HEK293T (cell line): ENCODE results near the gene PNPO.
"Not testable (repeated sequence)": the region's sequence is repeated elsewhere in the genome, so short reads cannot be mapped to it uniquely, and the experiment has no call there.

Experiments used
- CTCF ChIA-PET: fragments of 350-600 bp; formaldehyde crosslinking; extraction: SDS; loops from one replicate; lab custom pipeline; 2021; ENCODE audit warnings: antibody characterized with exemption, inconsistent platforms; lab: Yijun Ruan, JAX
- POLR2A ChIA-PET: fragments of 350-600 bp; formaldehyde crosslinking; extraction: SDS; loops from one replicate; lab custom pipeline; 2020; ENCODE audit warnings: antibody characterized with exemption, inconsistent platforms; lab: Yijun Ruan, JAX
- DNase-seq: peaks from one replicate; pipeline ENCODE4 v3.0.0; 2012; ENCODE audit warnings: mixed read lengths; ENCODE audit errors: extremely low spot score
- ARNT ChIP-seq: fragments of 450-650 bp; IDR thresholded peaks from 2 replicates; pipeline ENCODE4 v1.6.1; 2017; ENCODE audit warnings: mild to moderate bottlenecking
- BHLHE40 ChIP-seq: fragments of 450-650 bp; IDR thresholded peaks from 2 replicates; pipeline ENCODE4 v1.6.1; 2016; ENCODE audit warnings: mild to moderate bottlenecking, moderate library complexity, borderline replicate concordance
- CTBP1 ChIP-seq: fragments of 450-650 bp; IDR thresholded peaks from 2 replicates; pipeline ENCODE4 v1.6.1; 2016; ENCODE audit warnings: borderline replicate concordance
- ELF4 ChIP-seq: fragments of 450-650 bp; IDR thresholded peaks from 2 replicates; pipeline ENCODE4 v1.6.1; 2017; ENCODE audit warnings: antibody characterized with exemption
- FOXA1 ChIP-seq: fragments of 450-650 bp; IDR thresholded peaks from 2 replicates; pipeline ENCODE4 v1.6.1; 2016; ENCODE audit warnings: mild to moderate bottlenecking
- FOXK2 ChIP-seq: fragments of 450-650 bp; IDR thresholded peaks from 2 replicates; pipeline ENCODE4 v1.6.1; 2016; ENCODE audit warnings: mild to moderate bottlenecking
- FOXM1 ChIP-seq: fragments of 450-650 bp; IDR thresholded peaks from 2 replicates; pipeline ENCODE4 v1.6.1; 2017; ENCODE audit warnings: mild to moderate bottlenecking, borderline replicate concordance
- HDGF ChIP-seq: fragments of 450-650 bp; IDR thresholded peaks from 2 replicates; pipeline ENCODE4 v1.6.1; 2017; ENCODE audit warnings: antibody characterized with exemption, borderline replicate concordance
- L3MBTL2 ChIP-seq: fragments of 450-650 bp; conservative IDR thresholded peaks from 2 replicates; pipeline ENCODE4 v1.6.1; 2016; ENCODE audit warnings: mild to moderate bottlenecking
- LEF1 ChIP-seq: fragments of 450-650 bp; IDR thresholded peaks from 2 replicates; pipeline ENCODE4 v1.6.1; 2017; ENCODE audit warnings: mild to moderate bottlenecking, borderline replicate concordance
- NFRKB ChIP-seq: fragments of 450-650 bp; IDR thresholded peaks from 2 replicates; pipeline ENCODE4 v1.6.1; 2016; ENCODE audit warnings: mild to moderate bottlenecking, moderate library complexity
- PKNOX1 ChIP-seq: fragments of 450-650 bp; IDR thresholded peaks from 2 replicates; pipeline ENCODE4 v1.6.1; 2016
- SP1 ChIP-seq: fragments of 450-650 bp; IDR thresholded peaks from 2 replicates; pipeline ENCODE4 v1.6.1; 2017
- SUZ12 ChIP-seq: fragments of 450-650 bp; IDR thresholded peaks from 2 replicates; pipeline ENCODE4 v1.6.1; 2016; ENCODE audit warnings: mild to moderate bottlenecking
- TARDBP ChIP-seq: fragments of 450-650 bp; IDR thresholded peaks from 2 replicates; pipeline ENCODE4 v1.6.1; 2016
- ZNF384 ChIP-seq: fragments of 450-650 bp; IDR thresholded peaks from 2 replicates; pipeline ENCODE4 v1.6.1; 2016

PNPO gene

GRCh38 chr17:47915776-47916398 lies 25.5 kb upstream of the PNPO start:
- TF ChIP-seq ARNT (no peak), TARDBP (no peak), FOXM1 (no peak), CTBP1 (no peak), PKNOX1 (no peak), ZNF384 (no peak), HDGF (no peak), SUZ12 (no peak), LEF1 (no peak), BHLHE40 (no peak)
- CTCF ChIA-PET = no interaction called here
- no peak for DNase-seq
- POLR2A ChIA-PET = interaction anchor here (0.6 kb wide), 1 partner anchor 20 kb away, joined by 3 read pairs; the partner anchor contains the start of gene SP2

GRCh38 chr17:47916489-47917208 lies 24.7 kb upstream of the PNPO start:
- TF ChIP-seq ARNT = no peak
- TF ChIP-seq FOXM1 = no peak
- TF ChIP-seq CTBP1 = no peak
- TF ChIP-seq FOXK2 = no peak
- no peak for TF ChIP-seq HDGF
- no peak for TF ChIP-seq BHLHE40
- TF ChIP-seq TARDBP = no peak
- POLR2A ChIA-PET = interaction anchor here (0.6 kb wide), 1 partner anchor 21 kb away, joined by 3 read pairs; the partner anchor contains the start of gene SP2
- DNase-seq = no peak
- CTCF ChIA-PET = no interaction called here

- ChIA-PET POLR2A (no interaction called here), CTCF (no interaction called here)
Measured at GRCh38 chr17:47917581-47917980, 23.8 kb upstream of the PNPO start.

GRCh38 chr17:47918006-47918405 lies 23.4 kb upstream of the PNPO start:
- no peak for TF ChIP-seq FOXM1
- TF ChIP-seq ZNF384 = no peak
- no peak for TF ChIP-seq PKNOX1
- TF ChIP-seq SUZ12 = no peak
- TF ChIP-seq SP1 = no peak
- TF ChIP-seq NFRKB = no peak
- no peak for TF ChIP-seq CTBP1
- no peak for TF ChIP-seq BHLHE40
- no peak for TF ChIP-seq LEF1
- TF ChIP-seq L3MBTL2 = no peak
- no peak for TF ChIP-seq FOXA1
- TF ChIP-seq TARDBP = no peak
- no peak for TF ChIP-seq FOXK2
- TF ChIP-seq HDGF = no peak
- TF ChIP-seq ELF4 = no peak
- TF ChIP-seq ARNT = no peak
- CTCF ChIA-PET = no interaction called here

More at GRCh38 chr17:47917581-47917980, 23.8 kb upstream of the PNPO start:
- DNase-seq = no peak
- no peak for TF ChIP-seq TARDBP
- TF ChIP-seq FOXK2 = no peak
- no peak for TF ChIP-seq SUZ12
- no peak for TF ChIP-seq ARNT

GRCh38 chr17:47918991-47919390 lies 22.4 kb upstream of the PNPO start:
- no peak for DNase-seq
- TF ChIP-seq FOXM1 (no peak), ELF4 (no peak), ZNF384 (no peak), FOXA1 (no peak), LEF1 (no peak), FOXK2 (no peak), BHLHE40 (no peak), SP1 (no peak), CTBP1 (no peak), HDGF (no peak), SUZ12 (no peak), TARDBP (no peak), L3MBTL2 (no peak), NFRKB (no peak), ARNT (no peak), PKNOX1 (no peak)
- ChIA-PET POLR2A (interaction anchor here (0.8 kb wide), 1 partner anchor 11 kb away, joined by 3 read pairs; no protein-coding TSS in a partner anchor), CTCF (no interaction called here)

More at GRCh38 chr17:47918006-47918405, 23.4 kb upstream of the PNPO start:
- POLR2A ChIA-PET = no interaction called here
- no peak for DNase-seq

- DNase-seq, POLR2A ChIA-PET: not testable (repeated sequence)
- CTCF ChIA-PET = interaction anchor here (0.6 kb wide), 1 partner anchor 79 kb away, joined by 3 read pairs; the partner anchor contains the start of gene SCRN2
Measured at GRCh38 chr17:47919889-47920288, 21.5 kb upstream of the PNPO start.
